ENCODE measurements around the gene SHMT2.

SHMT2 gene

DNA sequence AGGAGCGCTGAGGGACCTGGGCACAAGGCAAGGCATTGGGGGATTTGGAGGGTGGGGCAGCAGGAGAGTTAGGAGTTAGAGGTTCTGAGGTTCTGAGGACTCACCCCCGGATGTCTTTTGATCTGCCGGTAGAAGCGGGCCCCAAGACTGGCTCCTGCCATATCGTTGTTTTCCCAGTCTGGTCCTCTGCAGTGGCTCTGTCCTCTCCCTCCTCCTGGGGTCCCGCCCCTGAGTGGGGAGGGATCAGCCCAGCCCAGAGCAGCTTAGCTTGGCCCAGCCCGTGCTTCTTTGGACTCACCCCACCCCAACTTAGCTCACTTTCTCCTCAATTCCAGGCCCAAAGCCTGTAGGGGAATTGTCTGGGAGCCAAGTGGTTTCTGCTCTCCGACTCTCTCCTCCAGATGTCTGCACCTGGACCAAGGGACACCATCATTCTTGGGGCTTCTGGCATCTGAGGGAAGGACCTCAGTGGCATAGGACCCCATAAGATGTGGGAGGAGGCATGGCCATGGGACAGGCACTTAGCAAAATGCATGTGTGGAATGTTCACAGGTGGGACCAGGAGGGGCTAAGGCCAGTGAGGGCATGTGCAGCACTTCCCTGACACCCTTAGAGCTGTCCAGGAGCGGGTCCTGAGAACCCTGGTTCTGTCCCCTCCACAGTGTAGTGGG is 7.5 kb downstream of the SHMT2 start:
- DNase-seq: peak; percentile 63
- Histone ChIP-seq H3K27me3 (ENCODE audit: insufficient read depth, low read depth, severe bottlenecking) (peaks cover 9% of the 10 kb centered on the region), H3K4me3 (ENCODE audit: low read depth, low read length) (no peak overlapping the region), H3K9me3 (ENCODE audit: severe bottlenecking) (no peaks in the 10 kb centered on the region), H3K27ac (no peak overlapping the region), H3K36me3 (peaks cover 35% of the 10 kb centered on the region)
- TF ChIP-seq, protein P1, sequence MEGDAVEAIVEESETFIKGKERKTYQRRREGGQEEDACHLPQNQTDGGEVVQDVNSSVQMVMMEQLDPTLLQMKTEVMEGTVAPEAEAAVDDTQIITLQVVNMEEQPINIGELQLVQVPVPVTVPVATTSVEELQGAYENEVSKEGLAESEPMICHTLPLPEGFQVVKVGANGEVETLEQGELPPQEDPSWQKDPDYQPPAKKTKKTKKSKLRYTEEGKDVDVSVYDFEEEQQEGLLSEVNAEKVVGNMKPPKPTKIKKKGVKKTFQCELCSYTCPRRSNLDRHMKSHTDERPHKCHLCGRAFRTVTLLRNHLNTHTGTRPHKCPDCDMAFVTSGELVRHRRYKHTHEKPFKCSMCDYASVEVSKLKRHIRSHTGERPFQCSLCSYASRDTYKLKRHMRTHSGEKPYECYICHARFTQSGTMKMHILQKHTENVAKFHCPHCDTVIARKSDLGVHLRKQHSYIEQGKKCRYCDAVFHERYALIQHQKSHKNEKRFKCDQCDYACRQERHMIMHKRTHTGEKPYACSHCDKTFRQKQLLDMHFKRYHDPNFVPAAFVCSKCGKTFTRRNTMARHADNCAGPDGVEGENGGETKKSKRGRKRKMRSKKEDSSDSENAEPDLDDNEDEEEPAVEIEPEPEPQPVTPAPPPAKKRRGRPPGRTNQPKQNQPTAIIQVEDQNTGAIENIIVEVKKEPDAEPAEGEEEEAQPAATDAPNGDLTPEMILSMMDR (IDR thresholded peaks at IDR 0.05; ENCODE audit: low read depth, low read length): no peak

GRCh38 chr12:57237596-57237931 is 8.1 kb downstream of the SHMT2 start:
- Histone ChIP-seq H3K4me3 (ENCODE audit: low read depth, low read length) (no peak overlapping the region), H3K27ac (no peak overlapping the region), H3K9me3 (ENCODE audit: severe bottlenecking) (no peaks in the 10 kb centered on the region), H3K36me3 (peaks cover 30% of the 10 kb centered on the region), H3K27me3 (ENCODE audit: insufficient read depth, low read depth, severe bottlenecking) (peaks cover 14% of the 10 kb centered on the region)
- TF ChIP-seq, protein P1 (IDR thresholded peaks at IDR 0.05; ENCODE audit: low read depth, low read length): no peak
- no peak for DNase-seq

DNA sequence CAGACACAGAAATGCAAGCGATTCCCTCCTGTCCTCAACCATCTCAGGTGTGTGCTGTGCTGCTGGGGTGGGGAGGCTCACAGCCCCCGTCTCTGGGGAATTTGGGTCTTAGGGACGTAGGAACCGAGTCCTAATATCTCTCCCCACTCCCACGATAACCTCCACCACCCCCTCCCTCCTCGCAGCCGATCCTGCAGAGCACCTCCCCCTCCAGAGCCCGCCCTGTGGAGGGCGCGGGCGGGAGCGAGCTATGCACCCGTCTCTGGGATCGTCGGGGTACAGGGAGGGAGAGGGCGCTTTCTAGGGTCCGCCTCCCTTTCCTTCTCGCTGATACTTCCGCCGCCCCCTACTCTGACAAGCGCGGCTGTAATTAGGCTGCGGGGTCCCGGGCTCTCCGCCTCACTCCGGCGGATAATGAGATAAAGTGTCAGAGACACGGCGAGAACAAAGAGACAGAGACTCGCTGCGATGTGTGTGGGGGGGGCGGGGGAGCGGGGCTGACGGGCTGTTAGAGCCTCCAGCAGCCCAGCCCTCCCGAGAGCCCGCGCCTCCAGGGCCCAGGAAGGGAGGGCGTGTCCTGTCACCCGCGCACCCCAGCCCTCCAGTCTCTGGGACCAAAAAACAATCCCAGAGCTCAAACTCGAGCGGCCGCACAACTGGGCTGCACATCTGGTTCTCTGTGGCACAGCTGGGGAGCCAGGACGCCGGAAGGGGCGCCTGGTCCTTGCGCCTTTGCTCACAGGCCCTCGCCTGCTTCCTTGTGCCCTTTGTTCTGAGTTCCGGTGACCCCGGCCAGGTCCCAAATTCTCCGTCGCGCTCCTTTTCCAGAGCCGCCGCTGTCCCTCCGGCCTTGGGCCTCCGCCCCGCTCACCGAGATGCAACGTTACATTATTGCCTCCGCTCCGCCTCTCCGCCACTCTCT is 8.7 kb downstream of the SHMT2 start:
- Histone ChIP-seq H3K4me3 (ENCODE audit: low read depth, low read length) (peak overlapping the region; percentile 16; the same call in 1 of the 2 replicates), H3K36me3 (peaks cover 24% of the 10 kb centered on the region), H3K27ac (no peak overlapping the region), H3K27me3 (ENCODE audit: insufficient read depth, low read depth, severe bottlenecking) (peaks cover 14% of the 10 kb centered on the region), H3K9me3 (ENCODE audit: severe bottlenecking) (no peaks in the 10 kb centered on the region)
- DNase-seq: no peak
- TF ChIP-seq, protein P1 (IDR thresholded peaks at IDR 0.05; ENCODE audit: low read depth, low read length): no peak

DNA sequence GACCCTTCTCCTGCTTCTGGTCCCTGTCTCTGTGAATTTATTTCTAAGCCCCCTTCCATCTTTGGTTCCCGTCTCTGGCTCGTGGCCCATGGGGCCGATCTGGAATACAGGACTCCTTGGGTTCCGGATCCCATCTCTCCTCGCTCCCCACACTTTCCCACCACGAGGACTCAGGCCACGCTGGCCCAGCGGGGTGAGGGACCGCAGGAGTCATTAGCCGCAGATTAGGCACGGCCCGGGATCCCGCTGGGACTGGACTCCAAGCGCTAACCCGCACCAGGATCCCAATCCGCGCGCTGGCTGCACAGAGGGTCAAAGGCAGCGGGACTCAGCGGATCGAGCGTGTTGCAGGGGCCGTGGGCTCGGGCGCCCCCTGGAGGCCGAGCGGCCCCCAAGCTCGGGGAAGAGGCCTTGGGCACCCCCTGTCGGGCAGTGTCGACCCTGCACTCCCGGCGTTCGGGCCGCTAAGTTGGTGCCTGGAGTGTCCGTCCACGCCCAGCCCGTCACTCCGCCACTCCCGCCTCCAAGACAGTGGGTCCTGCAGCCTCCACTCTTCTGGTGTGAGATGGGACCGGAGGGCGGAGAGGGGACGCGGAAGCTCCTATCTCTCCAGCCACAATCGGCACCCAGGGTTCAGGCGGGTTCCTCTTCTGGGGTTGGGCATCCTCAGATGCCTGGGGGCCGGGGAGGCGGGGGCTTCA is 9.5 kb downstream of the SHMT2 start:
- TF ChIP-seq, protein P1 (IDR thresholded peaks at IDR 0.05; ENCODE audit: low read depth, low read length): peak; percentile 100
- peak overlapping the region; percentile 65 for H3K4me3 ChIP-seq (ENCODE audit: low read depth, low read length)
- DNase-seq: peak; percentile 87
- H3K27ac ChIP-seq: peak overlapping the region; percentile 83
- H3K27me3 ChIP-seq (ENCODE audit: insufficient read depth, low read depth, severe bottlenecking): peaks cover 14% of the 10 kb centered on the region
- H3K36me3 ChIP-seq: peaks cover 16% of the 10 kb centered on the region
- no peaks in the 10 kb centered on the region for H3K9me3 ChIP-seq (ENCODE audit: severe bottlenecking)

DNA sequence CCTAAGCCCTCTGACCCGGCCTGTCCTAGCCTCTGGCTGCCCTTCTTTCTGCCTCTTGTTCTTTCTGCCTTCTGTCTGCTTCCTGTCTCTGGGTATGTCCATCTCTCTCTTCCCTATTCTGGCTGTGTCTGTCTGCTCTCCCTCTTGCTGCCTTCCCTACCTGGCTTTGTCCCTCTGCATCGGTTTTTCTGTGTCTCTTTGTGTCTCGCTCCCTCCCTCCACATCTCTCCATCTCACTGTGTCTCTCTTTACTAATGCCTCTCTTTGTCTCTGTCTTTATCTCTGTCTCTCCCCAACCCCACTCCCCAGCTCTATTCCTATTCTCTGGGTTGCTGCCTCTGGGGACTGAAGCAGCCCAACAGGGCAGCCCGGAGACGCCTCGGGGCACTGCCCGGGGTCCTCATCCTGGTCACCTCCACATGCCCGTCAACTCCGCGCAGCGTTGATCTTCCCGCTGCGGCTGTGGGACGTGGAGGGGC is 10.1 kb downstream of the SHMT2 start:
- H3K9me3 ChIP-seq (ENCODE audit: severe bottlenecking): no peaks in the 10 kb centered on the region
- TF ChIP-seq, protein P1 (IDR thresholded peaks at IDR 0.05; ENCODE audit: low read depth, low read length): no peak
- no peak for DNase-seq
- peaks cover 14% of the 10 kb centered on the region for H3K27me3 ChIP-seq (ENCODE audit: insufficient read depth, low read depth, severe bottlenecking)
- peak overlapping the region; percentile 83 for H3K27ac ChIP-seq
- H3K36me3 ChIP-seq: peaks cover 10% of the 10 kb centered on the region
- H3K4me3 ChIP-seq (ENCODE audit: low read depth, low read length): peak overlapping the region; percentile 65
